Glutamatergic neuron (in vitro differentiated cells): ENCODE measurements around the gene SAYSD1. TPM values are rescaled to one million over a fixed set of nuclear protein-coding genes. Genes with fewer than 3 reads are reported as not detected.

Source experiments
- DNase-seq: peaks from one replicate; pipeline ENCODE4 v3.0.0; 2022
- H3K27ac Mint-ChIP-seq: one replicate; pipeline ENCODE4 v1.8.0; 2020; ENCODE audit warnings: mild to moderate bottlenecking, mixed read lengths, inconsistent platforms; ENCODE audit not compliant: unreplicated experiment
- H3K27me3 Mint-ChIP-seq: one replicate; pipeline ENCODE4 v1.8.0; 2020; ENCODE audit warnings: mild to moderate bottlenecking, moderate library complexity, mixed read lengths, inconsistent platforms; ENCODE audit not compliant: unreplicated experiment
- H3K36me3 Mint-ChIP-seq: one replicate; pipeline ENCODE4 v1.8.0; 2020; ENCODE audit warnings: mild to moderate bottlenecking, mixed read lengths, inconsistent platforms; ENCODE audit not compliant: unreplicated experiment
- H3K4me1 Mint-ChIP-seq: one replicate; pipeline ENCODE4 v1.8.0; 2020; ENCODE audit warnings: mild to moderate bottlenecking, low read depth, mixed read lengths, inconsistent platforms; ENCODE audit not compliant: unreplicated experiment
- H3K4me3 Mint-ChIP-seq: one replicate; pipeline ENCODE4 v1.8.0; 2020; ENCODE audit warnings: mild to moderate bottlenecking, mixed read lengths, inconsistent platforms; ENCODE audit not compliant: unreplicated experiment
- H3K9me3 Mint-ChIP-seq: one replicate; pipeline ENCODE4 v1.8.0; 2020; ENCODE audit warnings: mild to moderate bottlenecking, moderate library complexity, mixed read lengths, inconsistent platforms; ENCODE audit not compliant: unreplicated experiment
- total RNA-seq: library from RNA; stranded (reverse); fragmentation: NEBNext Ultra II Directional; extraction: Animal tissue kit (Norgen Biotek cat#: 25700); gene quantifications from one replicate; pipeline ENCODE4 v1.2.1, GENCODE V29; 2021; ENCODE audit not compliant: unreplicated experiment
- TF ChIP-seq, protein P1 (sequence below): fragments of 200-600 bp; sonication (generic); IDR thresholded peaks from one replicate; pipeline ENCODE4 v1.5.0; 2021; ENCODE audit not compliant: partially characterized antibody, unreplicated experiment

The SAYSD1 gene
- total RNA-seq, 1 donor from 2014 or later: 18.4 TPM

- TF ChIP-seq, protein P1, sequence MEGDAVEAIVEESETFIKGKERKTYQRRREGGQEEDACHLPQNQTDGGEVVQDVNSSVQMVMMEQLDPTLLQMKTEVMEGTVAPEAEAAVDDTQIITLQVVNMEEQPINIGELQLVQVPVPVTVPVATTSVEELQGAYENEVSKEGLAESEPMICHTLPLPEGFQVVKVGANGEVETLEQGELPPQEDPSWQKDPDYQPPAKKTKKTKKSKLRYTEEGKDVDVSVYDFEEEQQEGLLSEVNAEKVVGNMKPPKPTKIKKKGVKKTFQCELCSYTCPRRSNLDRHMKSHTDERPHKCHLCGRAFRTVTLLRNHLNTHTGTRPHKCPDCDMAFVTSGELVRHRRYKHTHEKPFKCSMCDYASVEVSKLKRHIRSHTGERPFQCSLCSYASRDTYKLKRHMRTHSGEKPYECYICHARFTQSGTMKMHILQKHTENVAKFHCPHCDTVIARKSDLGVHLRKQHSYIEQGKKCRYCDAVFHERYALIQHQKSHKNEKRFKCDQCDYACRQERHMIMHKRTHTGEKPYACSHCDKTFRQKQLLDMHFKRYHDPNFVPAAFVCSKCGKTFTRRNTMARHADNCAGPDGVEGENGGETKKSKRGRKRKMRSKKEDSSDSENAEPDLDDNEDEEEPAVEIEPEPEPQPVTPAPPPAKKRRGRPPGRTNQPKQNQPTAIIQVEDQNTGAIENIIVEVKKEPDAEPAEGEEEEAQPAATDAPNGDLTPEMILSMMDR: no peak
- Mint-ChIP-seq H3K27me3 (peaks cover 5% of the 10 kb centered on the region), H3K27ac (no peak overlapping the region), H3K36me3 (no peaks in the 10 kb centered on the region), H3K4me3 (no peak overlapping the region), H3K4me1 (no peaks in the 10 kb centered on the region), H3K9me3 (no peaks in the 10 kb centered on the region)
- no peak for DNase-seq
Observed at GRCh38 chr6:39063526-39063925, 51.5 kb downstream of the SAYSD1 start.

DNA sequence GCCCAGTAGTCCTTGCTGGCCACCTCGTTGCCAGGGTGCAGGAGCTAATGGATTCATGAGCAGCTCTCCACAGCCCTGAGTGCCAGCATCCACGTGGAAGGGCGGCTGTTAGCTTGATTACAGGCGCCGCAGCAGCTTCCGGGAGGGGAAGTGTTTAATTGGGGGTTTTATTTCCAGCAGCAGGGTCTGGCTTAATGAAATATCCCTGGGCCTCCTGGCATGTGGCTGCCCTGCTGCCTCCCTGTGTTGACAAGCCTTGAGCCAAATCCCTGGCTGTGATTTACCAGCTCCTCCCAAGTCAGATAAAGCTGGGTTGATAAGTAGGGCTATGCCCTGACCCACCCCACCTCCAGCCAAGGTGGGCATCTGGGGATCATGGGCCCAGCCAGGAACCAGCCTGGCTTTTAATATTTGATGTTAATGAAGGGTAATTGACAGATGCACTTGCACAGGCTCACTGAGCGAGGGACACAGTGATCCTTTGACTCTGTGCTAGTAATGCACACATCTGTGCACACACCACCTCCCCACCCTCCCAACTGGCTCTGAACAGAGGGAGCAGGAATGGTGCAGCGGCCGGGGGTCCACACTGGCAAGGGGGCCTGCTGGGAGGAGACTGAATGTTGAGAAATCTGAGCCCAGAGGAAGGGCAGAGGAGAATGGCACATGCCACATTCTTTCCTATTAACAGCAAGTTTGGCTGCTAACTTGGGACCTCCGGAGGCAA lies 52.8 kb downstream of the SAYSD1 start:
- Mint-ChIP-seq H3K27ac (no peak overlapping the region), H3K4me1 (no peaks in the 10 kb centered on the region), H3K9me3 (no peaks in the 10 kb centered on the region), H3K4me3 (no peak overlapping the region), H3K27me3 (peaks cover 6% of the 10 kb centered on the region), H3K36me3 (no peaks in the 10 kb centered on the region)
- TF ChIP-seq, protein P1: no peak
- DNase-seq: no peak

GRCh38 chr6:39061588-39061987 lies 53.4 kb downstream of the SAYSD1 start:
- no peak for DNase-seq
- Mint-ChIP-seq H3K4me1 (no peaks in the 10 kb centered on the region), H3K36me3 (no peaks in the 10 kb centered on the region), H3K27me3 (peaks cover 7% of the 10 kb centered on the region), H3K4me3 (no peak overlapping the region), H3K27ac (no peak overlapping the region), H3K9me3 (no peaks in the 10 kb centered on the region)
- TF ChIP-seq, protein P1: no peak

GRCh38 chr6:39061182-39061581 lies 53.8 kb downstream of the SAYSD1 start:
- TF ChIP-seq, protein P1: no peak
- no peaks in the 10 kb centered on the region for H3K4me1 Mint-ChIP-seq
- DNase-seq: no peak
- H3K4me3 Mint-ChIP-seq: no peak overlapping the region
- H3K9me3 Mint-ChIP-seq: no peaks in the 10 kb centered on the region
- H3K27me3 Mint-ChIP-seq: peaks cover 7% of the 10 kb centered on the region
- no peak overlapping the region for H3K27ac Mint-ChIP-seq
- no peaks in the 10 kb centered on the region for H3K36me3 Mint-ChIP-seq

DNA sequence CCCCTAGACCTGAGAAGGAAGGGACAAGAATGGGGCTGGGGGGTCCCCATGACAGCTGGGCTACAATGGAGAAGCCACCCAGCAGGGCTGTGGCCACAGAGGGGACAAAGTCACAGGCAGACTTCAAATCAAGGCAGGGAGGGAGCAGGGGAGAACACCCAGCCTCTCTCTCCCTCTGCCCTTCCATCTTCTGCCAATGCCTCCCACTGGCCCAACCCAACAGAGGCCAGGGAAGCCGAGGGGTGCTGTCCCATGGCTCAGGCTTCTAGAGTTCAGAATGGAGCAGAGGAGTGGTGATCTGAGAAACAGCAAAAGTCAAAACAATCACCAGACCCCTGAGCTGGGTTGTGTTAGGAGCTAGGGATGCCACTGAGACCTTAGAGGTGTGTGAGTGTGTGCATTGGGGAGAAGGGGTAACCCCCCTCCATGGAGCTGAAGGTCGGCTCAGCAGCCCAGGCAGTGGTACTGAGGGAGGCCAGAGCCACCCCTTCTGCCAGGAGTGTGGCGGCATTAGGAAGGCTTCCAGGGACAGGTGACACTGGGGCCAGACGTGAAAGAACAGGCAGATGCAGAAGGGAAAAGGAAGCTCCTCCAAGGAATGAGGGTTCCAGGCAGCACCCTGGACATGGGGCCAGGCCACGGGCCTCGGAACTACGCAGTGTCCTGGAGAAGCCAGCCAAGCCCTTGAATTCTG lies 54.4 kb downstream of the SAYSD1 start:
- no peak for DNase-seq
- Mint-ChIP-seq H3K4me1 (no peaks in the 10 kb centered on the region), H3K9me3 (no peaks in the 10 kb centered on the region), H3K36me3 (no peaks in the 10 kb centered on the region), H3K27me3 (peaks cover 7% of the 10 kb centered on the region), H3K27ac (no peak overlapping the region), H3K4me3 (no peak overlapping the region)
- TF ChIP-seq, protein P1: no peak
